HG03565 (cell line): ENCODE data around the gene ZSCAN21.

Experiments used
- ATAC-seq: cut with Tn5 transposase; IDR thresholded peaks from one replicate; pipeline ENCODE4 v1.9.1; 2021; ENCODE audit warnings: mild to moderate bottlenecking, moderate library complexity; ENCODE audit not compliant: unreplicated experiment

ZSCAN21 gene

DNA sequence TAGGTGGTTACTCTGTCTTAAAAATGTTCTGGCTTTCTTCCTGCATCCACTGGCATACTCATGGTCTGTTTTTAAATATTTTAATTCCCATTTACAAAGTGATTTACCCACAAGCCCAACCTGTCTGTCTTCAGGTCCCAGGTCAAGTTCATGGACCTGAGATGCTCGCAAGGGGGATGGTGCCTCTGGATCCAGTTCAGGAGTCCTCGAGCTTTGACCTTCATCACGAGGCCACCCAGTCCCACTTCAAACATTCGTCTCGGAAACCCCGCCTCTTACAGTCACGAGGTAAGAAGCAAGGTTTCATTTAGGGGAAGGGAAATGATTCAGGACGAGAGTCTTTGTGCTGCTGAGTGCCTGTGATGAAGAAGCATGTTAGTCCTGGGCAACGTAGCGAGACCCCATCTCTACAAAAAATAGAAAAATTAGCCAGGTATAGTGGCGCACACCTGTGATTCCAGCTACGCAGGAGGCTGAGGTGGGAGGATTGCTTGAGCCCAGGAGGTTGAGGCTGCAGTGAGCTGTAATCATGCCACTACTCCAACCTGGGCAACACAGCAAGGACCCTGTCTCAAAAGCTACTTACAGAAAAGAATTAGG lies 25.5 kb upstream of the ZSCAN21 start:
- no peak for ATAC-seq

DNA sequence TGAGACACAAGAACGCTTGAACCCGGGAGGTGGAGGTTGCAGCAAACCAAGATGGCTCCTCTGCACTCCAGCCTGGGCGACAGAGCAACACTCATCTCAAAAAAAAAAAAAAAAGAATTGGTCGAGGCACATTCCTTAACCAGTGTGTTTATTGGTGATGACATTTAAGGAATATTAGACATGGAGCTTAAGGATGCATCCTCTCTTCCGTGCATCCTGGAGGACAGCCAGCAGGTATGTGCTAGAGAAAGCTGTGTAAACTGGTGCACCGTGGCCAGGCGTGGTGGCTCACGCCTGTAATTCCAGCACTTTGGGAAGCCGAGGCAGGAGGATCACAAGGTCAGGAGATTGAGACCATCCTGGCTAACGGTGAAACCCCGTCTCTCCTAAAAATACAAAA lies 22.4 kb upstream of the ZSCAN21 start:
- ATAC-seq, result no peak

DNA sequence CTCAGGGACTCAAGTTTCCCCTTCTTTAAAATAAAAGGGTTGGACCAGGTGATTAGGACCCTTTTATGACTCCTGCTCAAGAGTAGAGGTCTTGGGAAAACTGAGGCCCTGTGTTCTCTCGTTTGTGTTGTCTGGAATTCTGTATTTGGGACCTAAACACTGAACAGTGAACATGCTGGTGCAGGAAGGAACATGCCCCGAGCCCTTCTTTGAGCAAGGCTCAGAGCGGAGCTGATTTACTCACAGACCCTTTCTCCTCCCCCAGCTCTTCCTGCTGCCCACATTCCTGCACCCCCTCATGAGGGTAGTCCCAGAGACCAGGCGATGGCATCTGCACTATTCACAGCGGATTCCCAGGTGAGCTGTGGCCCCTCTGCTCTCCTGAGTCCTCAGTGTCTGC lies 20.0 kb upstream of the ZSCAN21 start:
- no peak for ATAC-seq

DNA sequence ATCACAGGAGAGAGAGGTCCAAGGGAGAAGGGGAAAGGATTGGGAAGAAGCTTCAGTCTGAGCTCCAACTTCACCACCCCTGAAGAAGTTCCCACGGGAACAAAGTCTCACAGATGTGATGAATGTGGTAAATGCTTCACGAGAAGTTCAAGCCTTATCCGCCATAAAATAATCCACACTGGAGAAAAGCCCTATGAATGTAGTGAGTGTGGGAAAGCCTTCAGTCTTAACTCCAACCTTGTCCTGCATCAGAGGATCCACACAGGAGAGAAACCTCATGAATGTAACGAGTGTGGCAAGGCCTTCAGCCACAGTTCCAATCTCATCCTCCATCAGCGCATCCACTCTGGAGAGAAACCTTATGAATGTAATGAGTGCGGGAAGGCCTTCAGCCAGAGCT lies 16.0 kb upstream of the ZSCAN21 start:
- ATAC-seq, result no peak

DNA sequence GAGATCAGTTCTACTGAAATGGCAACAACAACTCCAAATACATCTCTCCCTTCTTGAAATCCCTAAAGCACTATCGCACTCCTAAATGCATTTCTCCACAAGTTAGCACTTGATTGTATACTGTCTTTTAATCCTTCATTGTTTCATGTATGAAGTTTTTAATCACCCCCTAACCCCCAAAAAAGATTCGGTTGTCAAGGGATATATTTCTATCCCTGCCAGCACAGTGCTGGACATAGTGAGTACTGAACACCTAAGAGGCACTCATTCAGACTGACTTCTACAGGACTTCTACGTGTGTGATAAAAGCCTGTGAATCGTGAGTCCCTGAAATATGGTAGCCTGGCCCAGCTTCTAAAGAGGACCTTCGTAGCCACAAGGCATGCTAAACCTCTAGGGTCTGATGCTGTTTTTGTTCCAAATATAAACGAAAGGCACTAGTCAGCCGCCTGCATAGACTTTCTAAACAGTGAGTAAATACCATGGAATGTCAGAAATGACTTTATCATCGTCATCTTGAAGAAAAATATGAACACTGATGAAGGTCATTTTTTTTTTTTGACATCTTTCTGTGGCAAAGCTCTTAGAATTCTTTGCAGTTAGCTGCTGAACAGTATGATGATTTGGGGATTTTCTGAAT lies 14.6 kb upstream of the ZSCAN21 start:
- ATAC-seq, result no peak

DNA sequence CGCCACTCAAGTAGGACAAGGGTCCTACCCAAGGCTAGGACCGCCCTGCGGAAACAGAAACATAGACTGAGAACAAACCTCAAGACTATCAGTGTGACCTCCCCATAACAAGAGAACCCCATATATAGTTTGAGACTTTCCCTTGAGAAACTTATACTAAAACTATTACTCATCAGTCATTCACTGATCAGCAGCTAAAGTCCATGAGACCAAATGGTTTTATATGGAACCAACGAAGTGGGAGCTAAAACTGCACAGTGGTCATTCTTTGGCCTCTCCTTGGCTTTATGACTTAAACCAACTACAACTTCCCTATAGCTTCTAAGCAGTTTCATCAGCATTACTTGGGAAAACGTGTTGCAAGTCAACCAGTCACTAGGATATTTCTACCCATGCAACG lies 13.7 kb upstream of the ZSCAN21 start:
- ATAC-seq, result no peak

DNA sequence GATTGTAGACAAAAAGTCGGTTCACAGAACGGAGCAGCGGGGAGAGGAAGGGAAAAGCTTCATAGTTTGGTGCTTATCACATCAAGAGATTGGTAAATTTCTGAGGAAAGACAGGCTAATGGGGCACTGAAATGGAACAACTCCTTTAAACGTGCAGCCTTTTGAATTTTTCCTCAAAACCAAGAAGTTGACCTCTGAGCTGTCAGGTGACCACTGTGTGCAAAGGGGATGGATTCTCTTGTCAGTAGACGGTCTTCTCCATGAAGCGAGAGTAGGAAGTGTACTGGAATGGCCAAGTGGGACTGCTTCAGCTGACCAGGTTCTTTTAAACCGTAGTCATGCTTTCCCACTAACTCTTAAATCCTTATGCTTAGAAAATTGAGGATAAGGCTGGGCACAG lies 11.2 kb upstream of the ZSCAN21 start:
- no peak for ATAC-seq

DNA sequence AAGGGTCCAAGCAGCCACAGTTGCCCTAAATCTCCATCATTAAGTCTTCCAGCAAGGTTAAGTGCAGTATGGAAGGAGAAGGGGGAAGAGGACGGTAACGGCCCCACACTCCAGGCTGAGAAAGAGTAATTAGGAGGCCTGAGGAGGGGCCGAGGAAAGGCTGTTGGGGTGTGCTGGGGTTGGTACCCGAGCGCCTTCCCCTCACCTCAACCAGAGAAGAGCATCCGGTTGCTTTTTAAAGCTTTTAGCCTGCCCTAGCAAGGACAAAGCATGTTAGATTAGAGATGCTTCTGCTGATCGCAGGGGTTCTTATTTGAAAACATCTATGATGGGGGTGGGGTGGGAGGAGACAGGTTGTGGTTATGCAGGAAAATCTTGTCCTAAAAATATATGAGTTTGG lies 9.0 kb upstream of the ZSCAN21 start:
- ATAC-seq, result no peak

DNA sequence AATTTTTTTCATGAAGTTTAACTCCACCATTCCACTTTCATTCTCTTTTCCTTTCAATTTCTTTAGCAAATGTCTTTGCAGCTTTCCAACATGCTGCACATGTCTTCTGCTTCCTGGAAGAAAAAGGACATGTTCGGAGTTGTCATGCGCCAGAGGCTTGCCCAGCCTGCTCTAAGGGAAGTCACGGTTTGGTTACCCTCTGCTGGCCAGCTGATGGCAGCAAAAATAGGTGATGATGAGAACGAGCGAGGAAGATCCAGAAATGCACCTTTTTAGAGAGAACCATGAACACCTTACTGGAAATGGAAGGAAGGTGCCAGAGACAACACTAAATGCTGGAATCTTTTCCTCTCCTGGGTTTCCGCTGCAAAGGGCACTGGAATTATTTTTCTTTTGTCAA lies 4.9 kb upstream of the ZSCAN21 start:
- ATAC-seq, result no peak

DNA sequence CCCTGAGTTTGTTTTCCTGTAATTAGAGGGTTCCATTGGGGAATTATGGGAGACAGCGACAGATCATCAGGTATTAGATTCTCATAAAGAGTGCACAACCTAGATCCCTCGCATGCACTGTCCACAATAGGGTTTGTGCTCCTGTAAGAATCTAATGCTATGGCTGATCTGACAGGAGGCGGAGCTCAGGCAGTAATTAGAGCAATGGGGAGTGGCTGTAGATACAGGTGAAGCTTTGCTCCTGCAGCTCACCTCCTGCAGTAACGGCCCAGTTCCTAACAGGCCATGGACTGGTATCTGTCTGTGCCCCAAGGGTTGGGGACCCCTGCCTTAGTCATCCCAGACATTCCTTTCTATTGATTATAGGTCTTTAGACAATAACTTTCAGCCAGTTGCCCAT lies 894 bp upstream of the ZSCAN21 start:
- ATAC-seq, result no peak

DNA sequence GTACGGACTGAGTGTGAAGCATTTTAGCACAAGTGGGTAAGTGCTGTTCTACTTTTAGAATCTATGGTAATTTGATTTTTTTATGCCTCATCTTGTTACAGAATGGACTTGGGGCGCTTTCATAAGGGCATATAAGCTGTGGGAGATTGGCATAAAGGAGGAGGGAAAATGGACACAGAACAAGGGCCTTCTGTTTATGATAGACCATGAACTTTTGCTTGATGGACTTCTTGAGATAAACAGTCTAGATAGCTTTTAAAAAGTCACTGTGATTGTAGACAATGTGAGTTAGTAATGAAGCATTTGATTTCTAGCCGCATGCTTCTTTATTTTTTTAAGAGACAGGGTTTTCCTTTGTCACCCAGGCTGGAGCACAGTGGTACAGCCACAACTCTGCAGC lies 2.0 kb downstream of the ZSCAN21 start:
- ATAC-seq, result no peak

DNA sequence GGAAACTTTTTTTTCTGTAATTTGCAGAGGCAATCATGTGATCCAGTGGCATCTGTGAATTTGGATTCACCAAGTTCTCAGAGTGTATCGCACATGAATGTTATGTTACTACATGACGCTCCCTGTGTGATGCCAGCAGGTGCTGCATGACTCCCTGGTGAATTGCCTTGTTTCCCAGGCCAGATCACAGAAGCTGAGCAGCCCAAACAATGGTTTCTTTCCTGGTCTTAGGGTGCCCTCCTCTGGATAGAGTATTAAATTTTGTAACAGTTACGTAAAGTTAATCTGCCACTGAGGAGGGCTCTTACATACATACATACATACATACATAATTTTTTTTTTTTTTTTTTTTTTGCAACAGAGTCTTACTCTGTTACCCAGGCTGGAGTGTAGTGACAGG lies 3.6 kb downstream of the ZSCAN21 start:
- ATAC-seq, result no peak

DNA sequence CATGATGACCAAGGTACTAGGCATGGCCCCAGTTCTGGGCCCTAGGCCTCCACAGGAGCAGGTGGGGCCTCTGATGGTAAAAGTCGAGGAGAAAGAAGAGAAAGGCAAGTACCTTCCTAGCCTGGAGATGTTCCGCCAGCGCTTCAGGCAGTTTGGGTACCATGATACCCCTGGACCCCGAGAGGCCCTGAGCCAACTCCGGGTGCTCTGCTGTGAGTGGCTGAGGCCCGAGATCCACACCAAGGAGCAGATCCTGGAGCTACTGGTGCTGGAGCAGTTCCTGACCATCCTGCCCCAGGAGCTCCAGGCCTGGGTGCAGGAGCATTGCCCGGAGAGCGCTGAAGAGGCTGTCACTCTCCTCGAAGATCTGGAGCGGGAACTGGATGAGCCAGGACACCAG lies 7.4 kb downstream of the ZSCAN21 start:
- ATAC-seq, result no peak

DNA sequence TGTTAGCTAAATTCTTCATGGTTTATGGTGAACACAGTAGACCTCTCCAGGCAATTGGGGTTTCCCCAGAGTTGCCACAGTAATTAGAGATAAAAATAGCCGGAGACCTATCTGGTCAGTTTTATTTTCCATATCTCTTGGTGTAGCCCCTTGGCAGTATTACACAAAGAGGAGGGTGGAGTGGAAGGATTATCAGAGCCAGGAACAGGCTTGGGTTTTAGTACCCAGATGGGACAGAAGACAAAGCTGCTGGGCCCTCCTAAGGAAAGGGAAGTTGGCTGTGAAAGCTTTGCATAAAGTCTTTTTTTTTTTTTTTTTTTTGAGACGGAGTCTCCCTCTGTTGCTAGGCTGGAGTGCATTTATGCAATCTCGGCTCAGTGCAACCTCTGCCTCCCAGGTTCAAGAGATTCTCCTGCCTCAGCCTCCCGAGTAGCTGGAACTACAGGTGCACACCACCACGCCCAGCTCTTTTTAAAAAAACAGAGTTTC lies 9.7 kb downstream of the ZSCAN21 start:
- no peak for ATAC-seq

DNA sequence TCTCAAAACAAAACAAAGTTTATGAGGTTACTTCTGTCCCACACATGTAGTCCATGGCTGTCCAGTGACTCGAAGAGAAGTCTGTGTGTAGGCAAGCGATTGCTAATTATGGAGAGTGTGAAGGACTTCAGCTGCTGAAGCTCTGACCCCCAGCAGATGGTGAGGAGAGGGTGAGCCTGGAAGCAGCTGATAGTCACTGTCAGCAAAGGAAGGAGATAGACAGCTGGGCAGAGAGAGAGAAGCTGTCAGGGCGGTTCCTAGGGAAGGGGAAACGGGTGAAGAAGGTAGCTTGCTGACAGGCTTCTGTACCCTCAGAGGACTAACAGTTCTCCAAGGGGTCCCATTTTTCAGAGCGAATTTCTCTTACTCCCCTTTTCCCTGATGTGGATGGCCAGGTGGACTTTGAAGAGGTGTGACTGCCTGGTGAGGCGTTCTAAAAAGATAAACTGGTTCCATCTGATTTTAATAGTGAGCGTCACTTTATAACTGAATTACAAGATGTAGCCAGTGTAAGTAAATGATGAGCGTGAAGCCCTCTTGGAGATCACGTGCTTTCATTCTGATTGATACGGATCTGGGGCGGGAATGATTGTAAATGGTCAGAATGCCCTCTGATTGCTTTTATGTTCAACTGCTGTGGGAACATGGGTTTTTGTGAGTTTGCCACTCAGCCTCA lies 12.1 kb downstream of the ZSCAN21 start:
- ATAC-seq, result no peak

DNA sequence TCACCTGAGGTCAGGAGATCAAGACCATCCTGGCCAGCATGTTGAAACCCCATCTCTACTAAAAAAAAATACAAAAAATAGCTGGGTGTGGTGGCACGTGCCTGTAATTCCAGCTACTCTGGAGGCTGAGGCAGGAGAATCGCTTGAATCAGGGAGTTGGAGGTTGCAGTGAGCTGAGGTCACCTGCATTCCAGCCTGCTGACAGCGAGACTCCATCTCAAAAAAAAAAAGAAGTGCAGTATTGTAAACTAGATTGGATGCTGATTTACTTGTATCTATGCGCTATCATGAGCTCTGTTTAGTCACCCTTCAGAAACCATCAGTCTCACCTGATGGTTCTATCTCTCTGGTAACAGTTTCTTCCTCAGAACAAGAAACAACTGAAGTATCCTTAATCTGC lies 13.8 kb downstream of the ZSCAN21 start:
- ATAC-seq, result no peak

DNA sequence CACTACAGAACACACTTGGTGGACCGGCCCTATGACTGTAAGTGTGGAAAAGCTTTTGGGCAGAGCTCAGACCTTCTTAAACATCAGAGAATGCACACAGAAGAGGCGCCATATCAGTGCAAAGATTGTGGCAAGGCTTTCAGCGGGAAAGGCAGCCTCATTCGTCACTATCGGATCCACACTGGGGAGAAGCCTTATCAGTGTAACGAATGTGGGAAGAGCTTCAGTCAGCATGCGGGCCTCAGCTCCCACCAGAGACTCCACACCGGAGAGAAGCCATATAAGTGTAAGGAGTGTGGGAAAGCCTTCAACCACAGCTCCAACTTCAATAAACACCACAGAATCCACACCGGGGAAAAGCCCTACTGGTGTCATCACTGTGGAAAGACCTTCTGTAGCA lies 14.6 kb downstream of the ZSCAN21 start:
- ATAC-seq, result no peak

DNA sequence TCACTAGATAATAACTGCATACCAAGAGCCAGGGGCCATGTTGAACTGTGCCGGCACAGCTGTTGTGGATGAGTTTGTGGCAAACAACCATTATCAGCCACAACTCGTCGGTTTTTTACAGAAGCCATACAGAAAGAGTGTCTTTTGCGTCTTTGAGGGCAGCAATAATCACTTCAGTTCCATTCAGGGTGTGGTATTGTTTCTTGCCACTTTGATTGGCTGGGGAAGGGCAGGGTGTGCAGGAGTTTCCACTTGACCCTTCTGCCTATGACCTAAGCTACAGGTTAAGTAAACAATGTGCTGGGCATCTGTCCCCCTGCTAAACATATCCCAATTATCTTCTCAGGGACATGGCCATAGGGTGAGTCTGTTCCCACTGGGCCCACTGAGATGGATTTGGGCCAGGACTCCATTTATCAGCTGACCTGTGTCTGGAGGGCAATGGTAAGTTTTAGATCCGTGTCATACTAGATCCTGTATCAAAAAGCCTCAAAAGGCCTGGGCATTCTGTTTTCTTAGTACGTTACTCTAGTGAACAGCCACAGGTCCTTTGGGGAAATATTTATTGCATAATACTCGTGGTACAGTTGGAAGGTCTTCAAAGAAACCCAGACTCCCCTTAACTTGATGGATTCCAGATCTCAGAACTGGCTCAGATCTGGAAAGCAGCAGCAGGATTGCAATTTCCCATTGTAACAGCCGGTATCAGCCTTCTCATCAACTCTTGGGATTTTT lies 16.0 kb downstream of the ZSCAN21 start:
- ATAC-seq, result no peak

DNA sequence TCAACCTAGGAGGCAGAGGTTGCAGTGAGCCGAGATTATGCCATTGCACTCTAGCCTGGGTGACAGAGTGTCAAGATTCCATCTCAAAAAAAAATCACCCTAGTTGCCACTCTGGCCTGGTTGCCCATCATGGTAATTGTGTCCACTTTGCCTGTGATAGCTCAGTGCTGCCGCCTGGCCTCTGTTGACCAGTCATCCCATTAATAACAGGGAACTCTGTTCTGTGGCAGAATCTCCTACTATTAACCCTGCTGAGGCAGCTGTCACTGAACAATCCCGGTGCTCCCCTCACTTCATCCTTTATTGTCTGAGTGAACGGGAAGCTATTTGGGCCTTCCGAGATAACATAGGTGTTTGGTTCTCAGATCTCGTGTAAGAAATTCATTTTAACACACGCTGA lies 17.4 kb downstream of the ZSCAN21 start:
- no peak for ATAC-seq

DNA sequence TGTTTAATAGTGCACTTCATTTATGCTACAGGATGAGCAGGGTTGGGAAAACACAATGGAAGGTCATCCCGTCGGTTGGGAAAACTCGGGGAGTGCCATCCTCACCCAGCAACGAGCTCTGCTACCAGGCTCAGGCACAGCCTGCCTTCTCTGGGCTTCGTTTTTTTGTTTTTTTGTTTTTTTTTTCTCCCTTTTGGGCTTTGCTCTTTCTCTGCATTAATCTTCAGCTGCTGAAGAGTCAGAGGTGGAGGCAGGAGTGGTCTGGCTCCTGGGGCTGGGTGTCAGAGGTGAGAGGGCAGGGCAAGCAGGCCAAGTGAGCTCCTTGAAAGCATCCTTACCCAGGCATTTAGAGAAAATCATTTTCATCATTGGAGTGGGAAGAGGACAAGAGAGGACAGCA lies 20.4 kb downstream of the ZSCAN21 start:
- no peak for ATAC-seq

DNA sequence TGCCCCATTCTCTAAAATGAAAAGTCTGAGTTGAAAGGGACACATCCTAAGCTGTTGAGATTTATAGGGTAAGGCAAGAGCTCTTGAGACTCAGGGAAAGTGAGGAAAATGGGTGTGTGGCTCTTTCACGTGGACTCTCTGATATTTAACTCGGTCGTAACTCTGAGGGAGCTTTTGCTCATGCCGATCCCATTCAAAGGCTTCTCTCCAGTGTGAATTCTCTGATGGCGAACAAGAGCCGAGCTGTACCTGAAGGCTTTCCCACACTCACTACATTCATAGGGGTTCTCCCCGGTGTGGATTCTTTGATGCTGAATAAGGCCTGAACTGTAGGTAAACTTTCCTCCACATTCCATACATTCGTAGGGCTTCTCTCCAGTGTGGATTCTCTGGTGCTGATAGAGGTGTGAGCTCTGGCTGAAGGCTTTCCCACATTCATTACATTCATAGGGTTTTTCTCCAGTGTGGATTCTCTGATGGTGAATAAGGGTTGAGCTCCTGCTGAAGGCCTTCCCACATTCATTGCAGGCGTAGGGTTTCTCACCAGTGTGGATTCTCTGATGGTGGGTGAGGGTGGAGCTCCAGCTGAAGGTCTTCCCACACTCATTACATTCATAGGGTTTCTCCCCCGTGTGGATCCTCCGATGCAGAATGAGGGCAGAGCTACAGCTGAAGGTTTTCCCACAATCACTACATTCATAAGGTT lies 21.6 kb downstream of the ZSCAN21 start:
- no peak for ATAC-seq
